Upper lobe of left lung (tissue), 6 donors: Measurements from ENCODE around the gene GSKIP. TPM values are rescaled to one million over a fixed set of nuclear protein-coding genes. Genes with fewer than 3 reads are reported as not detected.

Source experiments
- ATAC-seq, 2 donors: fragments of 200-7000 bp; cut with Tn5 transposase; one replicate each; pipeline ENCODE4 v1.9.1; 2022; ENCODE audit warnings: mild to moderate bottlenecking in 2 of 2, moderate library complexity in 2 of 2; ENCODE audit not compliant: low FRiP score in 2 of 2
- DNase-seq, 2 donors: peaks; one replicate each; pipeline ENCODE4 v3.0.0-alpha.2; 2019 to 2020
- H3K27ac ChIP-seq, 4 donors: fragments of 200-600 bp; sonication (generic); one replicate each; pipeline ENCODE4 v1.5.1; 2016 to 2019
- H3K27me3 ChIP-seq, 4 donors: fragments of 200-600 bp; sonication (generic); one replicate each; pipeline ENCODE4 v1.5.1; 2017 to 2019
- H3K36me3 ChIP-seq, 4 donors: fragments of 200-600 bp; sonication (generic); one replicate each; pipeline ENCODE4 v1.5.1; 2016 to 2019
- H3K4me1 ChIP-seq, 4 donors: fragments of 200-600 bp; sonication (generic); one replicate each; pipeline ENCODE4 v1.5.1; 2018 to 2019
- H3K4me3 ChIP-seq, 4 donors: fragments of 200-600 bp; sonication (generic); one replicate each; pipeline ENCODE4 v1.5.1; 2017 to 2019; ENCODE audit warnings: mild to moderate bottlenecking in 2 of 4, moderate library complexity in 1 of 4
- H3K9me3 ChIP-seq, 4 donors: fragments of 200-600 bp; sonication (generic); one replicate each; pipeline ENCODE4 v1.5.1; 2018 to 2019
- EP300 ChIP-seq, 4 donors: sonication (generic); formaldehyde crosslinking; IDR thresholded peaks; one replicate each; pipeline ENCODE4 v1.5.1; 2017; ENCODE audit warnings: antibody characterized with exemption in 4 of 4, control low read depth in 2 of 4
- POLR2A ChIP-seq, 4 donors: fragments of 450-650 bp; IDR thresholded peaks; one replicate each; pipeline ENCODE4 v1.5.1; 2016 to 2017; ENCODE audit warnings: antibody characterized with exemption in 4 of 4, mild to moderate bottlenecking in 2 of 4
- POLR2AphosphoS5 ChIP-seq, 2 donors: sonication (generic); formaldehyde crosslinking; IDR thresholded peaks; one replicate each; pipeline ENCODE4 v1.5.1; 2017; ENCODE audit warnings: antibody characterized with exemption in 2 of 2
- WGBS, 2 donors: methylation state at CpG; one replicate each; pipeline ENCODE4 v1.1.5; 2017 to 2018; 5-methylcytosine and 5-hydroxymethylcytosine counted together
- total RNA-seq, 6 donors: library from RNA; depleted of rRNA in 4 of 6; stranded (reverse); fragments of >200 nt in 4 of 6; gene quantifications; one replicate each; pipeline versions ENCODE4 v1.1.0 to v1.2.1, GENCODE V29; 2016 to 2021
- TF ChIP-seq, protein P1 (sequence below), 6 experiments: fragments of 450-650 bp in 4 of 6; fragments of 200-600 bp in 2 of 6; sonication (generic) in 2 of 6; IDR thresholded peaks; one replicate each; pipeline ENCODE4 v1.5.1; 2016 to 2019; ENCODE audit warnings: antibody characterized with exemption in 6 of 6
- donor health status: DM: no; HTN: no; CAD: no; lungs with moderate emphysema.
- donor health status: DM: no; HTN: yes; CAD: no; lungs with severe emphysema.

Gene GSKIP
- total RNA-seq, 6 donors from 2014 or later, result 5.4 to 19.6 (median 14.3) TPM

DNA sequence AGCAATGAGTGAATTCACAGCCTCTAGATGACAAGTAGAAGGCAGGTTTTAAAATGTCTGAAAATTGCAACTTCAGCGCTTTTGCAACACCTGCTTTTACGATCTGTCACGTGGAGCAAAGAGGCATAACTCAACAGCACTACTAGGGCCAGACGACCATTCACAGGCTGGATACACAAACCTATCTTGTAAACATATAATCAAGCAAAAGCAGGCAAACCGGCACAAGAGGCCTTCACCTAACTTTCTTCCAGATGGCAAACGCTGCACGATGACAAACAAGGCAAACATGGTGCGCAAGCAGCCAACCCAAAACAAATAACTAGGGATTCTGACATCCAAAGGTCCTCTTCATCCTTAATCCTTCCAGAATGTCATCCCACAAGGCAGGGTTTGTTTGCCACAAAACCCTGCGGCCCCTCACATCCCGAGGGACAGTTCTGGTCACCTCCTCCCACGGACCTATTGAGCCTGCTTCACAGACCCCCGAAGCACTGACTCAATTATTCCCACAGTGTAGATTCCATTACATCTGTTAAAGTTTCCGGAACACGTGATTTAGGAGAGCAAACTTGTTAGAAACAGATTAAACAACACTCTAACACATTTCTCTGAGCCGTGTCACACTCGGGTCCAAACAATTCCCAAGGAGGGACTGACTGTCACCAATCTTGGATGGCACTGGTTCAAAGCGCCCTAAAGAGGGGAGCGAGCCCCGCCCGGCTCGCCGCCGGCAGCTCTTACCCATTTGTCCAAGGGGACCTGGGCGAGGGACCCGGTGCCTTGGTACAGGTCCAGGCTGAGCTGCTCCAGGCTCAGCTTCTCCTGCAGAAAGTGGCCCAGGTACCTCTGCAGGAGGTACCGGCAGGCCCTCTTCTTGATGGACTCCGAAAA is 1.0 kb upstream of the GSKIP start:
- Histone ChIP-seq H3K4me1 (peaks cover 24 to 50% (median 31%) of the 10 kb centered on the region in 4 donors), H3K27ac (peak overlapping the region; percentile 89 to 98 (median 92)), H3K9me3 (no peaks in the 10 kb centered on the region), H3K4me3 (peak overlapping the region; percentile 82 to 100 (median 86)), H3K36me3 (no peaks in the 10 kb centered on the region), H3K27me3 (no peaks in the 10 kb centered on the region)
- WGBS, 2 donors, result 1 to 2% methylated on average over 14 to 25 of the region's 27 CpGs
- ATAC-seq, result peak; percentile 17 to 82
- peak in 1 of 2 donors; percentile 63 for DNase-seq
- TF ChIP-seq, protein P1, sequence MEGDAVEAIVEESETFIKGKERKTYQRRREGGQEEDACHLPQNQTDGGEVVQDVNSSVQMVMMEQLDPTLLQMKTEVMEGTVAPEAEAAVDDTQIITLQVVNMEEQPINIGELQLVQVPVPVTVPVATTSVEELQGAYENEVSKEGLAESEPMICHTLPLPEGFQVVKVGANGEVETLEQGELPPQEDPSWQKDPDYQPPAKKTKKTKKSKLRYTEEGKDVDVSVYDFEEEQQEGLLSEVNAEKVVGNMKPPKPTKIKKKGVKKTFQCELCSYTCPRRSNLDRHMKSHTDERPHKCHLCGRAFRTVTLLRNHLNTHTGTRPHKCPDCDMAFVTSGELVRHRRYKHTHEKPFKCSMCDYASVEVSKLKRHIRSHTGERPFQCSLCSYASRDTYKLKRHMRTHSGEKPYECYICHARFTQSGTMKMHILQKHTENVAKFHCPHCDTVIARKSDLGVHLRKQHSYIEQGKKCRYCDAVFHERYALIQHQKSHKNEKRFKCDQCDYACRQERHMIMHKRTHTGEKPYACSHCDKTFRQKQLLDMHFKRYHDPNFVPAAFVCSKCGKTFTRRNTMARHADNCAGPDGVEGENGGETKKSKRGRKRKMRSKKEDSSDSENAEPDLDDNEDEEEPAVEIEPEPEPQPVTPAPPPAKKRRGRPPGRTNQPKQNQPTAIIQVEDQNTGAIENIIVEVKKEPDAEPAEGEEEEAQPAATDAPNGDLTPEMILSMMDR (IDR thresholded peaks at IDR 0.05), result no peak
- TF ChIP-seq EP300 (IDR thresholded peaks at IDR 0.05) (no peak), POLR2A (IDR thresholded peaks at IDR 0.05) (peak in 2 of 4 donors; percentile 20 to 30), POLR2AphosphoS5 (IDR thresholded peaks at IDR 0.05) (peak in 1 of 2 donors; percentile 26)

DNA sequence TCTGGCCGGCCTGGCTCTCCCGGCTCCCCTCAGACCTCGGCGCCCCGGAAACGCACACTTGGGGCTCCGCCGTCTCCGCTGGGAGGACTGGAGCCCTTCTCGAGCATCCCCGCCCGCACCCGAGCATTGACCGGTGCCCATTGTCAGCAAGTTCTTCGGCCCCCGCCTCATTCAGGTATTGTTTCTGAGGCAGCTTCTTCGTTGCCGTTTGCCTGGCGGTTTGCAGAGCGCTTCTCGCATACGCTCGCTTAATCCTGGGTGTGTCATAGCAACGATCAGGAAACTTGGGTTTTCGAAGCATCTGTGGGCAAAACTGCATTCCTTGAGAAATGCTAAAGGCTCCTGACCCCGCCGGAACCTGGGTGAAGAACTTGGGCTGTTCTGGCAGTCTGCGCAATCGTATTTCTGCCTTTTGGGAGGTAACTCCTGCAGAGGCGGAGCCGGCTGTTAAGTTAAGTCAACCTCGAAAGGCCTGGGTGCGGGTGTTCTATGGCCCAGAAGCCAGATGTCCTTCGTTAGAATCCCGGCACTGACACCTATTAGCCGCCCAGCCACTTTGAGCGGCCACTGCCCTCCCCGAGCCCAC is 518 bp downstream of the GSKIP start:
- Histone ChIP-seq H3K27ac (peak overlapping the region; percentile 89 to 98 (median 92)), H3K27me3 (no peaks in the 10 kb centered on the region), H3K36me3 (no peaks in the 10 kb centered on the region), H3K9me3 (no peaks in the 10 kb centered on the region), H3K4me3 (peak overlapping the region; percentile 82 to 100 (median 92)), H3K4me1 (peaks cover 24 to 48% (median 31%) of the 10 kb centered on the region in 4 donors)
- TF ChIP-seq POLR2A (IDR thresholded peaks at IDR 0.05) (no peak), POLR2AphosphoS5 (IDR thresholded peaks at IDR 0.05) (peak in 1 of 2 donors; percentile 22)
- ATAC-seq, result peak; percentile 39 to 45
- 0 to 3% methylated on average over 14 to 29 of the region's 38 CpGs for WGBS, 2 donors
- peak; percentile 43 to 75 for DNase-seq

DNA sequence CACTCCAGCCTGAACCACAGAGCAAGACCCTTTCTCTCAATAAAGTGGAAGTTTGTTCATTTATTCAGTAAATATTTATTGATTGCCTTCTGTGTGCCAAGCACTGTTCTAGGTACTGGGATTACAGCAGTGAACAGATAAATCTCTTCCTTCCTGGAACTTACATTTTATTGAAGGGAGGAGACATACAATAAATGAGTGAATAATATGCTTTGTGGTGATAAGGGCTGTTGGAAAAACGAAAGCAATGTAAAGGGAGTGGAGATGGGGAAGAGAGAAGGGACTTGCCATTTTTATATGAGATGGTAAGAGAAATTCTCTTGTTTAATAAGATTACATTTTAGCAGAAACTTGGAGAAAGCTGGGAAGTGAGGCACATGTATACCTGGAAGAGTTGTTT is 1.6 kb downstream of the GSKIP start:
- H3K36me3 ChIP-seq, result no peaks in the 10 kb centered on the region
- no peak overlapping the region for H3K27ac ChIP-seq
- WGBS, 2 donors, result 53 to 61% methylated on average over 1 of the region's 1 CpG
- DNase-seq (no peak), ATAC-seq (no peak)
- no peaks in the 10 kb centered on the region for H3K9me3 ChIP-seq
- H3K4me1 ChIP-seq, result peaks cover 24 to 37% (median 29%) of the 10 kb centered on the region in 4 donors
- no peak overlapping the region for H3K4me3 ChIP-seq
- no peaks in the 10 kb centered on the region for H3K27me3 ChIP-seq
- no peak for TF ChIP-seq POLR2A (IDR thresholded peaks at IDR 0.05)
- TF ChIP-seq EP300 (IDR thresholded peaks at IDR 0.05), result no peak
- TF ChIP-seq, protein P1 (IDR thresholded peaks at IDR 0.05), result no peak
- TF ChIP-seq POLR2AphosphoS5 (IDR thresholded peaks at IDR 0.05), result no peak

DNA sequence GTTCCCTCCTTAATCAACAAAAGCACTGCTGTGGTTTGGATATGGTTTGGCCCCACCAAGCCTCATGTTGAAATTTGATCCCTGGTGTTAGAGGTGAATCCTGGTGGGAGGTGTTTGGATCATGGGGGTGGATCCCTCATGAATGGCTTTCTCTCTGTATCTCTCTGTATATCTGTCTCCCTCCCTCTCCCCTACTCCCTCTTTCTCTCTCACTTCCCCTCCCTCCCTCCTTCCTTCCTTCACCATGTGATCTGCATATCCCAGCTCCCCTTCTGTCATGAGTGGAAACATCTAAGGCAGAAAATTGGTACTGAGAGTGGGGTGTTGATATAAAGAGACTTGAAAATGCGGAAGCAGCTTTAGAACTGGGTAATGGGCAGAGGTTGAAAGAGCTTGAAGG is 5.2 kb downstream of the GSKIP start:
- Histone ChIP-seq H3K4me1 (peaks cover 6 to 18% (median 12%) of the 10 kb centered on the region in 4 donors), H3K9me3 (no peaks in the 10 kb centered on the region), H3K36me3 (no peaks in the 10 kb centered on the region), H3K4me3 (no peak overlapping the region), H3K27me3 (no peaks in the 10 kb centered on the region), H3K27ac (no peak overlapping the region)
- 90 to 100% methylated on average over 1 of the region's 1 CpG for WGBS, 2 donors
- TF ChIP-seq EP300 (IDR thresholded peaks at IDR 0.05) (no peak), POLR2AphosphoS5 (IDR thresholded peaks at IDR 0.05) (no peak), POLR2A (IDR thresholded peaks at IDR 0.05) (no peak)
- TF ChIP-seq, protein P1 (IDR thresholded peaks at IDR 0.05), result no peak
- ATAC-seq (no peak), DNase-seq (no peak)

DNA sequence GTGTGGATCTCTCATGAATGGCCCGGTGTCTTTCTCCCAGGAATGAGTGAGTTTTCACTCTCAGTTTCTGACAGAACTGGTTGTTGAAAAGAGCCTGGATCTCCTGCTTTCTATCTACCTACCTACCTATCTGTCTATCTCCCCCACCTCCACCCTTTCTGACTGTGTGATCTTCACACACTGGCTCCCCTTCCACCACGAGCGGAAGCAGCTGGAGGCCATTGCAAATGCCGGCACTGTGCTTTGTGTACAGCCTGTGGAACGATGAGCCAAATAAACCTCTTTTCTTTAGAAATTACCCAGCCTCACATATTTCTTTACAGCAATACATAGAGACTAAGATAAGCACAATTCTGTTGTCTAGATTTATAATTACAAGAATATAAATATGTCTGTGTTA is 7.2 kb downstream of the GSKIP start:
- ATAC-seq (no peak), DNase-seq (no peak)
- TF ChIP-seq POLR2AphosphoS5 (IDR thresholded peaks at IDR 0.05) (no peak), EP300 (IDR thresholded peaks at IDR 0.05) (no peak), POLR2A (IDR thresholded peaks at IDR 0.05) (no peak)
- TF ChIP-seq, protein P1 (IDR thresholded peaks at IDR 0.05), result no peak
- Histone ChIP-seq H3K27me3 (no peaks in the 10 kb centered on the region), H3K9me3 (no peaks in the 10 kb centered on the region), H3K4me1 (peaks cover 0 to 3% (median 0%) of the 10 kb centered on the region in 4 donors), H3K27ac (no peak overlapping the region), H3K36me3 (no peaks in the 10 kb centered on the region), H3K4me3 (no peak overlapping the region)
- WGBS, 2 donors, result 92 to 94% methylated on average over 5 of the region's 5 CpGs
